ENCODE results near the gene PLXND1. TPM values are rescaled to one million over a fixed set of nuclear protein-coding genes. Genes with fewer than 3 reads are reported as not detected.

PLXND1 gene
- polyA plus RNA-seq, 1 donor = 51.2 TPM

DNA sequence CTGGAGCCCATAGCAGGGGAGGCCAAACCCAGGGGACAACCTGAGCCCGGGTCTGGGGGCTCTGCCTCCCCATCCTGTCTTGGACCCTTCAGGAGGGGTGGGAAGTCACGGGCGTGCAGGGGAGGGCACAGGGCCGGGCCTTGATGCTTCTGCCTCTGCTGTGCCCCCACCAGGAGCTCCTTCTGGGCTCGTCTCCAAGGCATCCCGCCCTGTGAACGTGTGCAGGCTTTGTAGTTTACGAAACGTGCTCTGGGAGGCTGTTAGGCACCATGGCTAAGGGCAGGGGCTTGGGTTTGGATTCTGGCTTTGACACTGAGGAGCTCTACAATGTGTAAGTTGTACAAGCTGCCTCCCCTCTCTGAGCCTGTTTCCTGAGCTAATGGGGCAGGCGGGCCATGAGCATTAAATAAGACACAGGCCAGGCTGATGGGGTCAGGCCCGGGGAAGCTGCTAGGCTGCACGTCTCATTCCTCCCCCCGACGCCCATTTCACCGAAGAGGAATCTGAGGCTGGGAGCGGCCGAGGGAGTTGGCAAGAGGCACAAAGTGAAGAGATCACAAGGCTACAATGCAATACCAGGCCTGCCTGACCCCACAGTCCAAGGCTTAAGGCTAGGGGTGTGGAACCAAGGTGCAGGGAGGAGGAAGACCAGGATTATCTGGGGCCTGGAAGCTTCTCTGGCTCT lies 19.6 kb downstream of the PLXND1 start:
- Histone ChIP-seq H3K27me3 (ENCODE audit: control insufficient read depth, insufficient read depth, low read length) (no peaks in the 10 kb centered on the region), H3K4me1 (ENCODE audit: control insufficient read depth, insufficient read depth, low read length) (no peaks in the 10 kb centered on the region), H3K36me3 (ENCODE audit: control insufficient read depth, insufficient read depth, low read length) (peaks cover 7% of the 10 kb centered on the region), H3K4me3 (ENCODE audit: low read length) (no peak overlapping the region), H3K27ac (ENCODE audit: low read length) (no peak overlapping the region), H3K9me3 (ENCODE audit: control insufficient read depth, low read depth, low read length) (no peaks in the 10 kb centered on the region)
- DNase-seq = no peak
- no CpG with 5 or more reads among the region's 17 CpGs for WGBS (ENCODE audit: insufficient coverage, low lambda C conversion rate)

GRCh38 chr3:129585949-129586657 lies 20.4 kb downstream of the PLXND1 start:
- peaks cover 7% of the 10 kb centered on the region for H3K36me3 ChIP-seq (ENCODE audit: control insufficient read depth, insufficient read depth, low read length)
- 80% methylated on average over 2 of the region's 27 CpGs for WGBS (ENCODE audit: insufficient coverage, low lambda C conversion rate)

DNA sequence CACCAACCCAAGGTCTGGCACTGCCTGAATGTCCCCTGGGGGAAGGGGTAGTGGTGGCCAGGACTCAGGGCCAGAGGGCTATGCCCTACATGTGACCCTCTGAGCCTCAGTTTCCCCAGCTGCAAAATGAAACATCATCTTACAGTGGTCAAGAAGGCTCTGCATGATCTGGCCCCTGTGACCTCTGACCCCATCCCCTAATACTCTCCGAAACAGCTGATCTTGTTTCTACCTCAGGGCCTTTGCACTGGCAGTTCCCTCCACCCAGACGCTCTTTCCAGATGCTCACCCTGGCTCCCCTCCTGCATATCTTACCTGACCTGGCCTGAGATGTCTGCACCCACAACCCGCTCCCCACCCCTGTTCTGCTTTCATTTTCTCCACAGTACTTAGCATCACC lies 21.8 kb downstream of the PLXND1 start:
- 100% methylated on average over 1 of the region's 3 CpGs for WGBS (ENCODE audit: insufficient coverage, low lambda C conversion rate)
- Histone ChIP-seq H3K27ac (ENCODE audit: low read length) (no peak overlapping the region), H3K27me3 (ENCODE audit: control insufficient read depth, insufficient read depth, low read length) (no peaks in the 10 kb centered on the region), H3K4me3 (ENCODE audit: low read length) (no peak overlapping the region), H3K36me3 (ENCODE audit: control insufficient read depth, insufficient read depth, low read length) (peaks cover 7% of the 10 kb centered on the region), H3K9me3 (ENCODE audit: control insufficient read depth, low read depth, low read length) (no peaks in the 10 kb centered on the region), H3K4me1 (ENCODE audit: control insufficient read depth, insufficient read depth, low read length) (no peaks in the 10 kb centered on the region)
- DNase-seq = no peak

More at GRCh38 chr3:129585949-129586657, 20.4 kb downstream of the PLXND1 start:
- H3K4me3 ChIP-seq (ENCODE audit: low read length) = no peak overlapping the region
- no peaks in the 10 kb centered on the region for H3K4me1 ChIP-seq (ENCODE audit: control insufficient read depth, insufficient read depth, low read length)
- DNase-seq = no peak
- H3K9me3 ChIP-seq (ENCODE audit: control insufficient read depth, low read depth, low read length) = no peaks in the 10 kb centered on the region
- no peak overlapping the region for H3K27ac ChIP-seq (ENCODE audit: low read length)
- no peaks in the 10 kb centered on the region for H3K27me3 ChIP-seq (ENCODE audit: control insufficient read depth, insufficient read depth, low read length)

DNA sequence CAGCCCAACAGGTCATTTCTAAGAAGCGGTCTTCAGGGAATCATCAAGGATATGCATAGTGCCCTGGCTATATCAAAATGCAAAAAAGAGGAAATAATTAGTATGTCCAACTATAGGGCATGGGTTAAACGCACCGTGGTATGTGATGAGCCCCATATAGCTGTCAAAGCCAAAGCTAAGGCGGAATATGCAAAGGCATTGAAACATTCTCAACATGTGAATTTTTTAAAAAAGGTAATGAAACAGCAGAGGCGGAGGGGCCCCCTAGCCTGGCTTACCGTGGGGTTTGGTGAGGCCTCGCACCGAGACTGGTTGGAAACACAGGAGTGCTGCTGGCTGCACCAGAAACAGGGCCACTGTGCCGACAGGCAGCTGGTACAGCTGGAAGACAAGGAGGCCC lies 23.2 kb downstream of the PLXND1 start:
- peaks cover 7% of the 10 kb centered on the region for H3K36me3 ChIP-seq (ENCODE audit: control insufficient read depth, insufficient read depth, low read length)
- no peaks in the 10 kb centered on the region for H3K9me3 ChIP-seq (ENCODE audit: control insufficient read depth, low read depth, low read length)
- WGBS (ENCODE audit: insufficient coverage, low lambda C conversion rate) = 90% methylated on average over 4 of the region's 9 CpGs
- no peak overlapping the region for H3K4me3 ChIP-seq (ENCODE audit: low read length)
- H3K4me1 ChIP-seq (ENCODE audit: control insufficient read depth, insufficient read depth, low read length) = no peaks in the 10 kb centered on the region
- no peak for DNase-seq
- no peak overlapping the region for H3K27ac ChIP-seq (ENCODE audit: low read length)
- H3K27me3 ChIP-seq (ENCODE audit: control insufficient read depth, insufficient read depth, low read length) = no peaks in the 10 kb centered on the region

- Histone ChIP-seq H3K27me3 (ENCODE audit: control insufficient read depth, insufficient read depth, low read length) (no peaks in the 10 kb centered on the region), H3K4me1 (ENCODE audit: control insufficient read depth, insufficient read depth, low read length) (no peaks in the 10 kb centered on the region), H3K27ac (ENCODE audit: low read length) (no peak overlapping the region), H3K36me3 (ENCODE audit: control insufficient read depth, insufficient read depth, low read length) (peaks cover 7% of the 10 kb centered on the region), H3K9me3 (ENCODE audit: control insufficient read depth, low read depth, low read length) (no peaks in the 10 kb centered on the region), H3K4me3 (ENCODE audit: low read length) (no peak overlapping the region)
- no CpG with 5 or more reads among the region's 5 CpGs for WGBS (ENCODE audit: insufficient coverage, low lambda C conversion rate)
- DNase-seq = no peak
Observed at GRCh38 chr3:129582799-129583198, 23.7 kb downstream of the PLXND1 start.

GRCh38 chr3:129581623-129582022 lies 24.9 kb downstream of the PLXND1 start:
- Histone ChIP-seq H3K27me3 (ENCODE audit: control insufficient read depth, insufficient read depth, low read length) (no peaks in the 10 kb centered on the region), H3K4me1 (ENCODE audit: control insufficient read depth, insufficient read depth, low read length) (peaks cover under 1% of the 10 kb centered on the region), H3K9me3 (ENCODE audit: control insufficient read depth, low read depth, low read length) (no peaks in the 10 kb centered on the region), H3K36me3 (ENCODE audit: control insufficient read depth, insufficient read depth, low read length) (peaks cover 7% of the 10 kb centered on the region), H3K27ac (ENCODE audit: low read length) (no peak overlapping the region), H3K4me3 (ENCODE audit: low read length) (no peak overlapping the region)
- no peak for DNase-seq
- WGBS (ENCODE audit: insufficient coverage, low lambda C conversion rate) = no CpG with 5 or more reads among the region's 8 CpGs

- H3K4me3 ChIP-seq (ENCODE audit: low read length) = no peak overlapping the region
- H3K4me1 ChIP-seq (ENCODE audit: control insufficient read depth, insufficient read depth, low read length) = peaks cover 4% of the 10 kb centered on the region
- WGBS (ENCODE audit: insufficient coverage, low lambda C conversion rate) = no CpG with 5 or more reads among the region's 10 CpGs
- peaks cover 3% of the 10 kb centered on the region for H3K36me3 ChIP-seq (ENCODE audit: control insufficient read depth, insufficient read depth, low read length)
- H3K27me3 ChIP-seq (ENCODE audit: control insufficient read depth, insufficient read depth, low read length) = no peaks in the 10 kb centered on the region
- no peak for DNase-seq
- no peak overlapping the region for H3K27ac ChIP-seq (ENCODE audit: low read length)
- no peaks in the 10 kb centered on the region for H3K9me3 ChIP-seq (ENCODE audit: control insufficient read depth, low read depth, low read length)
Observed at GRCh38 chr3:129579991-129580390, 26.5 kb downstream of the PLXND1 start.

DNA sequence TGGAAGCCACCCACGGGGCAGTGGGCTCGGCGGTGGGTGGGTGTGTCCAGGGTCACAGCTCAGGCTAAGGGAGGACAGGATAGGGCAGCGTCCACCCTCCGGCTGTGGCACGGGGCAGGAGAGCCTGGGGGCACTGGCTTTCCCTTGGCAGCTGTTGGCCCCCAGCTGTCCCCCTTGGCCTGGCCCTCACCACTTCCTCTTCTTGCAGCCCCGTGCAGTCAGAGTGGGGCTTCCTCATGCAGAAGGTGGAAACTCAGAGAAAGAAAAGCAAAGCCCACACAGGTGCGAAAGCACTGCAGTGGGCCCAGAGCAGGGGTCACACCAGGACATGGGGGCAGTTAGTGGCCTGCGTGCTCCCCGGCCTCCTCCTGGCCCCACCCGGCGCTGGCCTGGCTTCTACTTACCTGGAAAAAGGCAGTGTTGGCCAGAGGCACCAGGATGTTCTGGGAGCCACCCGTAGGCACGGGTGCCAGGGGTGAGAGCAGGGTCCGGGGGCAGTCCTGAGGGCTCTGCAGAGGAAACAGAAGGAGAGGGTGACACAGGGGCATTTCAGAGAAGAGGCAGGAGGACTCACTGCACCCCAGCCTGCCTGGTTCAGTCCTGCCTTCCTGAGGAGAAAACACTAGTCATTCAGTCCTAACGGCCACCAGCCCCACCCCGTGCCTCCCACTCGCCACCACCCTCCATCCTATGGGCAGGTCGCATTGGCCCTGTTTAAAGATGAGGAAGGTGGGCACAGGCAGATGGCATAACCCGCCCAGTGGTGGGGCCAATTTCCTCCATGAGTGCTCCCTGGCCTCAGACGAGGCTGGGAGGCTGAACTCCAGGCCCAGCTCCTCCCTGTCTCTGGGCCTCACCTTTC lies 28.3 kb downstream of the PLXND1 start:
- no peak overlapping the region for H3K27ac ChIP-seq (ENCODE audit: low read length)
- H3K27me3 ChIP-seq (ENCODE audit: control insufficient read depth, insufficient read depth, low read length) = no peaks in the 10 kb centered on the region
- no peak for DNase-seq
- H3K4me1 ChIP-seq (ENCODE audit: control insufficient read depth, insufficient read depth, low read length) = peaks cover 4% of the 10 kb centered on the region
- no peaks in the 10 kb centered on the region for H3K9me3 ChIP-seq (ENCODE audit: control insufficient read depth, low read depth, low read length)
- H3K36me3 ChIP-seq (ENCODE audit: control insufficient read depth, insufficient read depth, low read length) = no peaks in the 10 kb centered on the region
- H3K4me3 ChIP-seq (ENCODE audit: low read length) = no peak overlapping the region
- no CpG with 5 or more reads among the region's 21 CpGs for WGBS (ENCODE audit: insufficient coverage, low lambda C conversion rate)

- no peaks in the 10 kb centered on the region for H3K36me3 ChIP-seq (ENCODE audit: control insufficient read depth, insufficient read depth, low read length)
- no peak overlapping the region for H3K4me3 ChIP-seq (ENCODE audit: low read length)
- H3K27ac ChIP-seq (ENCODE audit: low read length) = no peak overlapping the region
- no CpG with 5 or more reads among the region's 17 CpGs for WGBS (ENCODE audit: insufficient coverage, low lambda C conversion rate)
- H3K9me3 ChIP-seq (ENCODE audit: control insufficient read depth, low read depth, low read length) = no peaks in the 10 kb centered on the region
- peak in 1 of 2 donors; percentile 40 for DNase-seq
- peaks cover 4% of the 10 kb centered on the region for H3K4me1 ChIP-seq (ENCODE audit: control insufficient read depth, insufficient read depth, low read length)
- no peaks in the 10 kb centered on the region for H3K27me3 ChIP-seq (ENCODE audit: control insufficient read depth, insufficient read depth, low read length)
Observed at GRCh38 chr3:129577366-129577765, 29.1 kb downstream of the PLXND1 start.

All from large intestine (tissue), 3 donors.